Adrenal gland (tissue), 12 donors: ENCODE results near the gene HNRNPA3. TPM values are rescaled to one million over a fixed set of nuclear protein-coding genes. Genes with fewer than 3 reads are reported as not detected.

ENCODE experiments used
- DNase-seq, 7 donors: peaks; one replicate each; pipeline ENCODE4 v3.0.0-alpha.2; 2019 to 2020
- H3K27ac ChIP-seq, 5 donors: fragments of 200-600 bp; sonication (generic) in 4 of 5; 1 replicate in 3 of 5; 2 replicates in 2 of 5; pipeline versions ENCODE4 v1.5.1 to v1.8.0; 2016 to 2020; ENCODE audit warnings: mild to moderate bottlenecking in 1 of 5
- H3K27me3 ChIP-seq: fragments of 200-600 bp; 2 replicates; pipeline ENCODE4 v1.8.0; 2021
- H3K36me3 ChIP-seq, 2 donors: fragments of 200-600 bp; replicated peaks in 1 of 2; 1 replicate in 1 of 2; 2 replicates in 1 of 2; pipeline versions ENCODE4 v1.5.1 to v1.8.0; 2018 to 2022
- H3K4me1 ChIP-seq, 2 donors: fragments of 200-600 bp; replicated peaks in 1 of 2; 1 replicate in 1 of 2; 2 replicates in 1 of 2; pipeline versions ENCODE4 v1.5.1 to v1.8.0; 2018 to 2021
- H3K4me3 ChIP-seq, 4 donors: fragments of 200-600 bp; sonication (generic) in 3 of 4; one replicate each; pipeline ENCODE4 v1.5.1; 2016 to 2018
- H3K9me3 ChIP-seq, 3 donors: fragments of 200-600 bp; sonication (generic) in 1 of 3; replicated peaks in 1 of 3; 1 replicate in 2 of 3; 2 replicates in 1 of 3; pipeline versions ENCODE4 v1.5.1 to v1.8.0; 2016 to 2021
- CTCF ChIP-seq, 6 experiments: fragments of 450-650 bp in 4 of 6; fragments of 200-600 bp in 2 of 6; sonication (generic) in 1 of 6; IDR thresholded peaks; 1 replicate in 5 of 6; 2 replicates in 1 of 6; pipeline versions ENCODE4 v1.5.1 to v1.8.0; 2016 to 2021; ENCODE audit warnings: antibody characterized with exemption in 6 of 6, mild to moderate bottlenecking in 2 of 6, moderate library complexity in 1 of 6
- POLR2A ChIP-seq, 2 donors: fragments of 450-650 bp; IDR thresholded peaks; one replicate each; pipeline ENCODE4 v1.6.1; 2017; ENCODE audit warnings: antibody characterized with exemption in 2 of 2, mild to moderate bottlenecking in 2 of 2, moderate library complexity in 1 of 2
- WGBS, 4 donors: extraction: QIAGEN DNeasy Blood & Tissue Kit in 2 of 4; methylation state at CpG; one replicate each; pipeline versions ENCODE4 v1.1.5 to v1.1.7; 2013 to 2017; 5-methylcytosine and 5-hydroxymethylcytosine counted together
- intact Hi-C, 2 donors: fragments of 100-400 bp; cut with DNase I; formaldehyde crosslinking; loops; one replicate each; pipeline versions ENCODE4 v1.14.1 to v1.15.0; 2022 to 2023
- polyA plus RNA-seq, 3 donors: library from polyadenylated mRNA; stranded (reverse); fragments of 200-250 nt in 2 of 3; fragments of 350-450 nt in 1 of 3; fragmentation: Illumina TruSeq in 1 of 3; extraction: RNeasy Lipid Tissue Mini Kit (QIAGEN cat#74804) in 1 of 3; gene quantifications; one replicate each; pipeline ENCODE4 v1.2.3, GENCODE V29; 2013 to 2014
- total RNA-seq, 9 donors: library from RNA; depleted of rRNA in 4 of 9; stranded (reverse); fragments of >200 nt in 4 of 9; fragments of 120-200 nt in 1 of 9; fragmentation: NEBNext Ultra II Directional in 1 of 9; extraction: Animal tissue kit (Norgen Biotek cat#: 25700) in 1 of 9; gene quantifications; one replicate each; pipeline versions ENCODE4 v1.1.0 to v1.2.4, GENCODE V29; 2013 to 2023
- donor health status: healthy with polysubstance abuse.
- donor health status: Bipolar disorder and iron deficiency.
- donor health status: DM: yes; HTN: yes; CAD: no.
- donor health status: DM: no; HTN: no; CAD: no.
- donor health status: DM: no; HTN: no; CAD: no.
- donor health status: DM: yes; HTN: yes; CAD: no.

HNRNPA3 gene
- total and polyA plus RNA-seq, 12 donors = 22.6 to 223 (median 107) TPM

- peak; percentile 41 to 76 (median 55) for DNase-seq
- Histone ChIP-seq H3K4me1 (peaks cover 16 to 29% of the 10 kb centered on the region in 2 donors), H3K4me3 (peak overlapping the region in 2 of 4 donors; percentile 26 to 51), H3K27me3 (no peaks in the 10 kb centered on the region), H3K36me3 (no peaks in the 10 kb centered on the region), H3K9me3 (no peaks in the 10 kb centered on the region), H3K27ac (peak overlapping the region; percentile 83 to 95 (median 94))
- TF ChIP-seq CTCF (IDR thresholded peaks at IDR 0.05) (no peak), POLR2A (IDR thresholded peaks at IDR 0.05) (peak in 1 of 2 donors; percentile 22)
- intact Hi-C loops = loop anchor here in 1 of 2 donors (10.0 kb wide), 4 partner anchors 50 to 590 kb away; partner anchors contain the start of genes HNRNPA3 and NFE2L2
- 0 to 4% (median 2%) methylated on average over 8 of the region's 8 CpGs for WGBS, 4 donors
Observed at GRCh38 chr2:177165061-177165583, 47.5 kb upstream of the HNRNPA3 start.

DNA sequence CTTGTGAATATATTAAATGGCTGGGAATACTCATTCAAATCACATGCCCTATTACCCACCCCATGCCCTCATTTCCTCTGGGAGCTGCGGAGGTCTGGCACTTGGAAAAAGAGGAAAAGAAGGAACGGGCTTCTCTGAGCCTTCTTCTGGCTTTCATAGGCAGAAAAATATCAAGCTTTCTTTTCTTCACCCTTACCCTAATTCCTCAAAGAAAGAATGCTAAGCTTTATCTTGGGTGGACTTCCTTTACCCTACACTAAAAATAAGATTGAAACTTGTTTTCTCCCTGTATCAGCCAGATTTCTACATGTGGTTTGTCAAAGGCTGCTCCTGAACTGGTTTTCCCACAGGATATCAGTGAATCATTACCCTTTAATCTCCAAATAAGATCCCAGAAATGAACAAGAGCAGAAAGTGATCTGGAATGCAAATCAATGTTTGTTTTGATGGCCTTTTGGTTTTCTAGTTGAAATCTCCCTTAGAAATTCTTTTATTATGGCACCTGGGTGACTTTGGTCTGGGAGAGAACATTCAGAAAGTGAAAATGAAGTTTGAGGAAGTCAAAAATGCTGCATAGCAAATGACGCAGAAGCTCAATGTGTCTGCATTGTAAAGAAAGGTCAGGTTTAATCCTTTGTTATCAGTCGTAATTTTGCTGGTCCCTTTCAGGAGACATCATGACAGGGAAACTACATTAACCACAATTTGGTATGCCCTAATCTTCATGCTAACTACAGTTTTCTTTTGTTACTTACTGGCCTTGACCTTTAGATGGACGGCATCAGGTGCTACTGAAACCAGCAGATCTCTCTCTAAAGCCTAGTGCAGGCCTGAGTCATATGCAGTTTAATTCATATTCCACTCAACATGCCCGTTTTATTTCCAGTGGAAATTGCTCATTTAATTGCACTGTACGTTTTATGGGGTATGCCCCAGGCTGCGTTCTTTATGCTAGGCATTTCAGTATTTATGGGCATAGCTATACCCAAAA is 46.6 kb upstream of the HNRNPA3 start:
- intact Hi-C loops = loop anchor here in 1 of 2 donors (10.0 kb wide), 4 partner anchors 49 to 589 kb away; partner anchors contain the start of genes HNRNPA3 and NFE2L2
- Histone ChIP-seq H3K4me1 (peaks cover 16 to 29% of the 10 kb centered on the region in 2 donors), H3K4me3 (peak overlapping the region in 2 of 4 donors; percentile 6 to 51), H3K9me3 (no peaks in the 10 kb centered on the region), H3K27me3 (no peaks in the 10 kb centered on the region), H3K27ac (peak overlapping the region; percentile 83 to 95 (median 94)), H3K36me3 (no peaks in the 10 kb centered on the region)
- 18 to 26% (median 22%) methylated on average over 8 of the region's 8 CpGs for WGBS, 4 donors
- DNase-seq = peak in 6 of 7 donors; percentile 39 to 64 (median 60)
- TF ChIP-seq CTCF (IDR thresholded peaks at IDR 0.05) (no peak), POLR2A (IDR thresholded peaks at IDR 0.05) (peak in 1 of 2 donors; percentile 48)

DNA sequence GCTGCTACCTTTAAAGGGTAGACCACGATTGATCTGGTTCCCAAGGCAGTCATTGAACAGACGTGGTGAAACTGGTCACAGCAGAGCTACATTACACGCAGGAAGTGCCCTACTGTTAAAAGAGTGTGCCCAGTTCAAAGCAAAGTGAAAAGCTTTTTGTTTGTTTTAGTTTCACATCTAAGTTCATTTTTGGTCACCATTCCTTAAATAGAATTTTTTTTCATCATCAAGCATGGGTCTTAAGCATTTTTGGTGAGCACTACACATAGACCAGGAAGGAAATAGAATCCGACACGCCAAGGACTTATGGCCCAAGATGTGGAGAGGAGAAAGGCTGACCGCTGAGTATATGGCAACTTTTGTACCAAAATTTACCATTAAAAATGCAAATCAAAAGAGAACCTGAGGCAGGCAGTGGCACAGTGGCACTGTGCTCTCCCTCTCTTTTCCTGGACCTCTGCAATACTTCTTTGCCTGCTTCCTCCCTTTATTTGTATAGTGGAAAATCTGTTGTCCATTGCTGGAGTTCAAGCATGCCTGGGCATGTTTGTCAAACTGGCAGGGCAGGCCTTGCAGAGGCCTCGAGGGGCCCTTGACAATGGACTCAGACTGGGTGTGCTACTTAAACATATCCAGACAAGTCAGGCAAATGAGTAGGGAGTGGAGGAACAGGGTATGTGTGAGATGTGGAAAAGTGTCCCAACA is 42.6 kb upstream of the HNRNPA3 start:
- no peaks in the 10 kb centered on the region for H3K27me3 ChIP-seq
- 76 to 81% (median 77%) methylated on average over 7 of the region's 7 CpGs for WGBS, 4 donors
- H3K36me3 ChIP-seq = no peaks in the 10 kb centered on the region
- no peak for DNase-seq
- peak overlapping the region in 3 of 5 donors; percentile 2 to 37 (median 12) for H3K27ac ChIP-seq
- peaks cover 12 to 18% of the 10 kb centered on the region in 2 donors for H3K4me1 ChIP-seq
- no peaks in the 10 kb centered on the region for H3K9me3 ChIP-seq
- H3K4me3 ChIP-seq = no peak overlapping the region
- TF ChIP-seq CTCF (IDR thresholded peaks at IDR 0.05) = no peak
- no peak for TF ChIP-seq POLR2A (IDR thresholded peaks at IDR 0.05)
- intact Hi-C loops = loop anchor here in 1 of 2 donors (10.0 kb wide), 4 partner anchors 45 to 585 kb away; partner anchors contain the start of genes HNRNPA3 and NFE2L2
